Ectodermal cell (in vitro differentiated cells): ENCODE measurements around the gene RBPJL.

Experiments
- H3K27ac ChIP-seq: 2 replicates; pipeline ENCODE4 v1.7.0; 2013; ENCODE audit warnings: mild to moderate bottlenecking, low read depth, low read length; ENCODE audit not compliant: insufficient read depth, poor library complexity, severe bottlenecking
- H3K27me3 ChIP-seq: 2 replicates; pipeline ENCODE4 v1.7.0; 2013; ENCODE audit warnings: mild to moderate bottlenecking, low read length; ENCODE audit not compliant: insufficient read depth, control insufficient read depth, poor library complexity, severe bottlenecking
- H3K36me3 ChIP-seq: one replicate; pipeline ENCODE4 v1.7.0; 2013; ENCODE audit warnings: low read length; ENCODE audit not compliant: control insufficient read depth, insufficient read depth
- H3K4me1 ChIP-seq: one replicate; pipeline ENCODE4 v1.7.0; 2013; ENCODE audit warnings: low read length; ENCODE audit not compliant: control insufficient read depth, insufficient read depth
- H3K4me3 ChIP-seq: 2 replicates; pipeline ENCODE4 v1.7.0; 2013; ENCODE audit warnings: low read depth, low read length, control low read depth; ENCODE audit not compliant: insufficient read depth
- H3K9me3 ChIP-seq: 2 replicates; pipeline ENCODE4 v1.7.0; 2013; ENCODE audit warnings: mild to moderate bottlenecking, low read length, moderate library complexity; ENCODE audit not compliant: control insufficient read depth
- WGBS, 2 experiments: methylation state at CpG; one replicate each; pipeline ENCODE4 v1.1.7; 2013; ENCODE audit warnings: missing lambda C conversion rate in 2 of 2; 5-methylcytosine and 5-hydroxymethylcytosine counted together

Gene RBPJL

GRCh38 chr20:45305262-45305661 is 1.4 kb upstream of the RBPJL start:
- Histone ChIP-seq H3K27me3 (no peaks in the 10 kb centered on the region), H3K4me3 (no peak overlapping the region), H3K4me1 (no peaks in the 10 kb centered on the region), H3K9me3 (no peaks in the 10 kb centered on the region), H3K36me3 (no peaks in the 10 kb centered on the region), H3K27ac (no peak overlapping the region)
- WGBS, 2 experiments = 77 to 81% methylated on average over 4 of the region's 4 CpGs

DNA sequence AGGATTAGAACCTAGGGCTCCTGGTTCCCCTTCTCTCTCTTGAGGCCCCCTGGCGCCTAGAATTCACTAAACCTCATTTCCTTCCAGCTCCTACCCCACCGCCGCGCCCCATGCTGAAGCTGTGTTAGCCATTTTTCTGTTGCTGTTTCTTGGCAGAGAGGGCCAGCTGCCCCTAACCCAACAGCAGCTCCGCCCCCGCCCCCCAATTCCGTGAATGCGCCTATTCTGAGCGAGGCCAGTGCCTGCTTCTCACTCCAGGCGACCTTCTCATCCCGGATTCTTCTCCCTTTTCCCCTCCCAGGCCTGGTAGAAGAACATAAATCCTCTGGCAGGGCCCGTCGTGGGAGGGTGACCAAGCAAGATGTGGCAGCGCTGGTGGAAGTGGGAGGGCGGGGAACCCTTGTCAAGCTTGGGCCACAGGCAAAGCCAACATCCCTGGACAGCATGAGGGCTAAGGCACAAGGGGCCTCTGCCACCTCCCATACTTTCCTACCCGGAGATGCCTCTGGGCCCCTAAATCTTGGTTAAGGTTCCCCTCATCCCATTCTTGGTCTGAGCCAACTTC is 518 bp downstream of the RBPJL start:
- Histone ChIP-seq H3K36me3 (no peaks in the 10 kb centered on the region), H3K4me3 (no peak overlapping the region), H3K27ac (no peak overlapping the region), H3K9me3 (no peaks in the 10 kb centered on the region), H3K27me3 (peaks cover 3% of the 10 kb centered on the region), H3K4me1 (no peaks in the 10 kb centered on the region)
- WGBS, 2 experiments = 85 to 92% methylated on average over 16 of the region's 16 CpGs

GRCh38 chr20:45308117-45308778 is 1.6 kb downstream of the RBPJL start, which contains the start of gene MATN4:
Gene MATN4 (minus strand): TSS chr20:45308299. CDS start chr20:45305582, 2,717 bp downstream.
- H3K4me3 ChIP-seq = no peak within 1 kb of the TSS
- H3K36me3 ChIP-seq = no peaks in the 10 kb centered on the region
- H3K9me3 ChIP-seq = no peaks in the 10 kb centered on the region
- H3K27ac ChIP-seq = no peak within 1 kb of the TSS
- H3K4me1 ChIP-seq = no peaks in the 10 kb centered on the region
- peaks cover 3% of the 10 kb centered on the region for H3K27me3 ChIP-seq
- 83 to 85% methylated on average over 20 of the region's 20 CpGs for WGBS, 2 experiments

- Histone ChIP-seq H3K9me3 (no peaks in the 10 kb centered on the region), H3K27me3 (peaks cover 3% of the 10 kb centered on the region), H3K36me3 (no peaks in the 10 kb centered on the region), H3K27ac (no peak overlapping the region), H3K4me3 (no peak overlapping the region), H3K4me1 (no peaks in the 10 kb centered on the region)
- WGBS, 2 experiments = 86 to 90% methylated on average over 3 of the region's 3 CpGs
These were observed 2.4 kb downstream of the RBPJL start for GRCh38 chr20:45309075-45309474.

- no peak overlapping the region for H3K27ac ChIP-seq
- H3K4me3 ChIP-seq = no peak overlapping the region
- 47 to 49% methylated on average over 45 of the region's 45 CpGs for WGBS, 2 experiments
- no peaks in the 10 kb centered on the region for H3K9me3 ChIP-seq
- peaks cover 3% of the 10 kb centered on the region for H3K27me3 ChIP-seq
- no peaks in the 10 kb centered on the region for H3K36me3 ChIP-seq
- H3K4me1 ChIP-seq = no peaks in the 10 kb centered on the region
These were observed 5.1 kb downstream of the RBPJL start for GRCh38 chr20:45311589-45312211.

GRCh38 chr20:45312241-45312640 is 5.6 kb downstream of the RBPJL start:
- H3K27ac ChIP-seq = no peak overlapping the region
- 93 to 94% methylated on average over 21 of the region's 21 CpGs for WGBS, 2 experiments

DNA sequence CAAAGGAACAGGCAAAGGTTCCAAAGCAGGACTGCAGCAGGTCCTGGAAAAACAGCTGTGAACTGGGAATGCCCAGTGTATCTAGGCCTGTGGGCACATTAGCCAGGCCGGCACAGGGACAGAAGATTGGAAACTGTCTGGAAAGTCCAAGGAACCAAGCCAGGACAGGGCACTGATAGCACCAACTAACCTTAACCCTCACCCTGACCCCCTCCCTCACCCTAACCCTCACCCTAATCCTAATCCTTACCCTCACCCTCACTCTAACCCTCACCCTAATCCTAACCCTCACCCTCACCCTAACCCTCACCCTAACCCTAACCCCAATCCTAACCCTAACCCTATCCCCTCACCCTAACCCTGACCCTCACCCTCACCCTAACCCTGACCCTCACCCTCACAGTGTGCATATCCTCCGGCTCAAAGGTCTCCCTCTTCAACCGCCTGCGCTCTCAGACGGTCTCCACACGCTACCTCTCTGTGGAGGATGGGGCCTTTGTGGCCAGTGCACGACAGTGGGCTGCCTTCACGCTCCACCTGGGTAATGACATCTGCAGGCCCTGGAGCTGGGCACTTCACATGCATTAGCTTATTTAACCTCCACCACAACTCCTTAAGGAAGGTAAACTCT is 6.5 kb downstream of the RBPJL start:
- H3K4me3 ChIP-seq = no peak overlapping the region
- H3K27me3 ChIP-seq = peaks cover 3% of the 10 kb centered on the region
- 88 to 91% methylated on average over 8 of the region's 8 CpGs for WGBS, 2 experiments

More at GRCh38 chr20:45312241-45312640, 5.6 kb downstream of the RBPJL start:
- no peaks in the 10 kb centered on the region for H3K9me3 ChIP-seq
- H3K27me3 ChIP-seq = peaks cover 3% of the 10 kb centered on the region
- H3K4me3 ChIP-seq = no peak overlapping the region
- no peaks in the 10 kb centered on the region for H3K4me1 ChIP-seq
- no peaks in the 10 kb centered on the region for H3K36me3 ChIP-seq

GRCh38 chr20:45313943-45314342 is 7.3 kb downstream of the RBPJL start:
- no peak overlapping the region for H3K4me3 ChIP-seq
- no peaks in the 10 kb centered on the region for H3K4me1 ChIP-seq
- H3K36me3 ChIP-seq = no peaks in the 10 kb centered on the region
- no peaks in the 10 kb centered on the region for H3K9me3 ChIP-seq
- 90 to 92% methylated on average over 11 of the region's 11 CpGs for whole genome bisulfite sequencing, 2 experiments
- no peak overlapping the region for H3K27ac ChIP-seq
- H3K27me3 ChIP-seq = peaks cover 3% of the 10 kb centered on the region

More for the DNA sequence above, 6.5 kb downstream of the RBPJL start:
- H3K9me3 ChIP-seq = no peaks in the 10 kb centered on the region
- no peaks in the 10 kb centered on the region for H3K36me3 ChIP-seq
- no peak overlapping the region for H3K27ac ChIP-seq
- H3K4me1 ChIP-seq = no peaks in the 10 kb centered on the region

- H3K4me1 ChIP-seq = no peaks in the 10 kb centered on the region
- 93 to 94% methylated on average over 4 of the region's 4 CpGs for WGBS, 2 experiments
These were observed 9.0 kb downstream of the RBPJL start for GRCh38 chr20:45315672-45316071.

More at GRCh38 chr20:45315672-45316071, 9.0 kb downstream of the RBPJL start:
- no peaks in the 10 kb centered on the region for H3K36me3 ChIP-seq
- no peak overlapping the region for H3K27ac ChIP-seq
- H3K9me3 ChIP-seq = no peaks in the 10 kb centered on the region
- no peak overlapping the region for H3K4me3 ChIP-seq
- peaks cover 3% of the 10 kb centered on the region for H3K27me3 ChIP-seq
